OCI-LY3 (cell line): ENCODE results near the gene TMA7.

Experiments used
- EZH2phosphoT487 ChIP-seq: fragments of 200-600 bp; shearing (Covaris generic); IDR thresholded peaks from 2 replicates; pipeline ENCODE4 v1.6.1; 2018; ENCODE audit warnings: antibody characterized with exemption, mixed run types, low read depth
- TF ChIP-seq, protein P1 (sequence below): fragments of 200-600, 300-600 bp; sonication (generic); IDR thresholded peaks from 2 replicates; pipeline ENCODE4 v1.5.1; 2014; ENCODE audit warnings: antibody characterized with exemption, low read length, low read depth

DNA sequence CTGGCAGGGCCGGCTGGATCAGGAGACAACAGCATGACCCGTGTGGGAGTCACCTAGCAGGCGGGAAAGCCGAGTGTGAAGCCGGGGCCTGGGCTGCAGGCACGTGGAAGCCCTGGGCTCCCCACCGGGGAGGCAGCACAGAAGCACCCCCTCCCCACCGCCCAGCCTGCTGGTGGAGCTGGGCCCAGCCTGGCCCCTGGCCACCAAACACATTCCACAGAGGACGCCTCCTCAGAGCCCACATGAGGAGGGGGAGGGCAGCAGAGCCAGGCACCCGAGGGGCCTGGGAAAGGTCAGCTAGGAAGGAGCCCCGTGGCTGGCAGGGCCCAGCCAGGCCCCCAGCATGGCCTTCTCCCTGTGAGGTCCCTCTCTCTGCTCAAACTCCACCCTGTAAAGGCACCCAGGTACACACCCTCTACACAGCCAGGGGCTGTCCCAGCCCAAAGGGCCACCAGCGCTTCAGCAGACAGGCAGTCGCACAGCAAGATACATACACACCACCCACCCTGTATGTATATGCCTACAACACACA is 14.7 kb upstream of the TMA7 start:
- TF ChIP-seq, protein P1, sequence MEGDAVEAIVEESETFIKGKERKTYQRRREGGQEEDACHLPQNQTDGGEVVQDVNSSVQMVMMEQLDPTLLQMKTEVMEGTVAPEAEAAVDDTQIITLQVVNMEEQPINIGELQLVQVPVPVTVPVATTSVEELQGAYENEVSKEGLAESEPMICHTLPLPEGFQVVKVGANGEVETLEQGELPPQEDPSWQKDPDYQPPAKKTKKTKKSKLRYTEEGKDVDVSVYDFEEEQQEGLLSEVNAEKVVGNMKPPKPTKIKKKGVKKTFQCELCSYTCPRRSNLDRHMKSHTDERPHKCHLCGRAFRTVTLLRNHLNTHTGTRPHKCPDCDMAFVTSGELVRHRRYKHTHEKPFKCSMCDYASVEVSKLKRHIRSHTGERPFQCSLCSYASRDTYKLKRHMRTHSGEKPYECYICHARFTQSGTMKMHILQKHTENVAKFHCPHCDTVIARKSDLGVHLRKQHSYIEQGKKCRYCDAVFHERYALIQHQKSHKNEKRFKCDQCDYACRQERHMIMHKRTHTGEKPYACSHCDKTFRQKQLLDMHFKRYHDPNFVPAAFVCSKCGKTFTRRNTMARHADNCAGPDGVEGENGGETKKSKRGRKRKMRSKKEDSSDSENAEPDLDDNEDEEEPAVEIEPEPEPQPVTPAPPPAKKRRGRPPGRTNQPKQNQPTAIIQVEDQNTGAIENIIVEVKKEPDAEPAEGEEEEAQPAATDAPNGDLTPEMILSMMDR, result no peak
- TF ChIP-seq EZH2phosphoT487, result no peak
